ENCODE data around the gene SLC51A. TPM values are rescaled to one million over a fixed set of nuclear protein-coding genes. Genes with fewer than 3 reads are reported as not detected.

The SLC51A gene
- total RNA-seq, 4 donors from 2014 or later: 0.48 TPM; not detected in 3

DNA sequence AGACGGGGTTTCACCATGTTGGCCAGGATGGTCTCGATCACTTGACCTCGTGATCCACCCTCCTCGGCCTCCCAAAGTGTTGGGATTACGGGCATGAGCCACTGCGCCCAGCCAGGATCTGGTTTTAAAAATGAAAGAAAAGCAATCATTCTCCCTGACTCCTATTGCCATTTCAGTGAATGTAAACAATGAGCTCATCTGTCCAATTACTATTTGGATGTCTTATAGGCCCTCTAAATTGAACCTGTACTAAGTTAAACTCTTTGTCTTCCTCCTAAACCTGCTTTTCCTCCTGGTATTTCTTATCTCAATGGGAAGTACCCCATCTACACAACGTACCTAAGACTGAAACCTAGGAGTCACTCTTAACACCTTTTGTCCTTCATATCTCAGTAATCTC lies 47.5 kb downstream of the SLC51A start:
- no peaks in the 10 kb centered on the region for H3K9me3 ChIP-seq
- H3K27me3 ChIP-seq: no peaks in the 10 kb centered on the region
- no peak overlapping the region for H3K27ac ChIP-seq
- TF ChIP-seq CTCF (IDR thresholded peaks at IDR 0.05) (no peak), POLR2A (IDR thresholded peaks at IDR 0.05) (no peak)
- DNase-seq: no peak
- intact Hi-C loops (cut with DNase I; ENCODE audit: low total_unique reads): no loop called here
- H3K4me1 ChIP-seq: no peaks in the 10 kb centered on the region
- no peaks in the 10 kb centered on the region for H3K36me3 ChIP-seq
- no peak overlapping the region for H3K4me3 ChIP-seq

DNA sequence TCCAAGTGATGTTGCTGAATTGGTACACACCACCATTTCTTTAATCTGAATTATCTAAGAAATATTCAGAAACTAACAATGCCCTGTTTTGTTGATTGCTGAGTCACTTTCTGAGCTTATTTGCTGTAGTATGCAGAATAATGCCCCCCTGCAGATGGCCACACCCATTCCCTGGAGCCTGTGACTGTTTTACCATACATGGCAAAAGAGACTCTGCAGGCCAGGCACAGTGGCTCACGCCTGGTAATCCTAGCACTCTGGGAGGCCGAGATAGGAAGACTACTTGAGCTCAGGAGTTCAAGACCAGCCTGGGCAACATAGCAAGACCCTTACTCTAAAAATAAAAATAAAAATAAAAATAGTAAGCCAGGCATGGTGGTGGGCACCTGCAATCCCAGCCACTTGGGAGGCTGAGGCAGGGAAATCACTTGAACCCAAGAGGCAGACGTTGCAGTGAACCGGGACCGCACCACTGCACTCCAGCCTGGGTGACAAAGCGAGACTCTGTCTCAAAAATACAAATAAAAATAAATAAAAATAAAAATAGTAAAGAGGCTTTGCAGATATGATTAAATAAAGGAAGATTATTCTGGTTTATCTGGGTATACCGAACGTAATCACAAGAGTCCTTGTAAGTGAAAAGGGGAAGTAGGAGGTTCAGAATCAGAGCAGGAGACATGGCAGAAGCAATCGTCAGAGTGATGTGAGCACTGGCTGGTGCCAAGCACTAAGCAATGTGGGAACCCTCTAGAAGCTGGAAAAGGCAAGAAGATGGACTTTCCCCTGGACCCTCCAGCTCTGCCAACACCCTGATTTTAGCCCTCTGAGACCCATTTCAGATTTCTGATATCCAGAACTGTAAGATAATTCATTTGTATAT lies 52.2 kb downstream of the SLC51A start:
- H3K9me3 ChIP-seq: no peaks in the 10 kb centered on the region
- H3K4me3 ChIP-seq: no peak overlapping the region
- H3K27me3 ChIP-seq: no peaks in the 10 kb centered on the region
- H3K36me3 ChIP-seq: no peaks in the 10 kb centered on the region
- no peak for DNase-seq
- intact Hi-C loops (cut with DNase I; ENCODE audit: low total_unique reads): no loop called here
- no peaks in the 10 kb centered on the region for H3K4me1 ChIP-seq
- no peak overlapping the region for H3K27ac ChIP-seq
- TF ChIP-seq CTCF (IDR thresholded peaks at IDR 0.05) (no peak), POLR2A (IDR thresholded peaks at IDR 0.05) (no peak)

GRCh38 chr3:196270499-196270898 lies 54.2 kb downstream of the SLC51A start:
- no peaks in the 10 kb centered on the region for H3K9me3 ChIP-seq
- H3K27ac ChIP-seq: no peak overlapping the region
- no peak for DNase-seq
- TF ChIP-seq CTCF (IDR thresholded peaks at IDR 0.05) (no peak), POLR2A (IDR thresholded peaks at IDR 0.05) (no peak)
- H3K4me3 ChIP-seq: no peak overlapping the region
- intact Hi-C loops (cut with DNase I; ENCODE audit: low total_unique reads): no loop called here
- H3K36me3 ChIP-seq: no peaks in the 10 kb centered on the region
- no peaks in the 10 kb centered on the region for H3K27me3 ChIP-seq
- H3K4me1 ChIP-seq: no peaks in the 10 kb centered on the region

GRCh38 chr3:196272826-196273225 lies 56.5 kb downstream of the SLC51A start:
- no peak for DNase-seq
- H3K27ac ChIP-seq: no peak overlapping the region
- intact Hi-C loops (cut with DNase I; ENCODE audit: low total_unique reads): no loop called here
- no peaks in the 10 kb centered on the region for H3K4me1 ChIP-seq
- TF ChIP-seq POLR2A (IDR thresholded peaks at IDR 0.05) (no peak), CTCF (IDR thresholded peaks at IDR 0.05) (no peak)
- no peak overlapping the region for H3K4me3 ChIP-seq
- no peaks in the 10 kb centered on the region for H3K27me3 ChIP-seq
- H3K36me3 ChIP-seq: no peaks in the 10 kb centered on the region
- no peaks in the 10 kb centered on the region for H3K9me3 ChIP-seq

DNA sequence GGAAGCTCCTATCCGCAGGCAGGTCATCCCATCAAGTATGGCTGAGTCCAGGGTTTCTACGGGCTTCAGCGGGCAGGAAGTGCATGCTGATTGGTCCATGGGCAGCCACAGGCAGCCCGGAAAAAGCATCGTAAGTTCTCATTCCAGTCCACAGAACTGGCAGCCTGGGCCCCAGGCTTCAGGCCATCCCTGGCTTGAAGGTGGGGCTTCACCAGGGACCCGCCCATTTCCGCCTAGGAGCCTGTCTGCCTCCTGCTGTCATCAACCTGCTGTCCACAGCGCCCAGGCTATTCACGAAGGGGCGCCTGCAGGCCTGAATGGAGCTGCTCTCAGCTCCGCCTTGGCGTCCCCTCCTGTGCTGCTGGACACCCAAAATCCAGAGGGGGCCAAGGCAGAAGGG lies 57.3 kb downstream of the SLC51A start:
- intact Hi-C loops (cut with DNase I; ENCODE audit: low total_unique reads): no loop called here
- DNase-seq: no peak

More for the DNA sequence above, 57.3 kb downstream of the SLC51A start:
- H3K36me3 ChIP-seq: no peaks in the 10 kb centered on the region
- TF ChIP-seq CTCF (IDR thresholded peaks at IDR 0.05) (no peak), POLR2A (IDR thresholded peaks at IDR 0.05) (no peak)
- no peak overlapping the region for H3K4me3 ChIP-seq
- no peaks in the 10 kb centered on the region for H3K27me3 ChIP-seq
- H3K4me1 ChIP-seq: no peaks in the 10 kb centered on the region
- H3K9me3 ChIP-seq: no peaks in the 10 kb centered on the region
- H3K27ac ChIP-seq: no peak overlapping the region

All from uterus (tissue), 4 donors.